Adipocyte (in vitro differentiated cells): ENCODE measurements around the gene BMP4.

ENCODE experiments used
- DNase-seq: peaks from one replicate; pipeline ENCODE4 v3.0.0-alpha.2; 2015; ENCODE audit warnings: low read depth
- H3K27me3 ChIP-seq: replicated peaks from 2 replicates; pipeline ENCODE4 v1.7.0; 2013; ENCODE audit warnings: mild to moderate bottlenecking, low read length, moderate library complexity; ENCODE audit not compliant: control insufficient read depth, insufficient read depth
- H3K36me3 ChIP-seq: 2 replicates; pipeline ENCODE4 v1.7.0; 2013; ENCODE audit warnings: low read length, mild to moderate bottlenecking, moderate library complexity; ENCODE audit not compliant: control insufficient read depth, insufficient read depth, severe bottlenecking
- H3K4me1 ChIP-seq: 2 replicates; pipeline ENCODE4 v1.7.0; 2013; ENCODE audit warnings: mild to moderate bottlenecking, low read length, moderate library complexity; ENCODE audit not compliant: control insufficient read depth, insufficient read depth
- H3K4me3 ChIP-seq: 2 replicates; pipeline ENCODE4 v1.7.0; 2013; ENCODE audit warnings: mild to moderate bottlenecking, low read length, moderate library complexity
- H3K9ac ChIP-seq: 2 replicates; pipeline ENCODE4 v1.7.0; 2013; ENCODE audit warnings: mild to moderate bottlenecking, low read length, moderate library complexity
- H3K9me3 ChIP-seq: 2 replicates; pipeline ENCODE4 v1.7.0; 2013; ENCODE audit warnings: mild to moderate bottlenecking, low read length, moderate library complexity; ENCODE audit not compliant: control insufficient read depth

BMP4 gene

GRCh38 chr14:53942970-53943750 is 13.5 kb downstream of the BMP4 start:
- Histone ChIP-seq H3K9ac (no peak overlapping the region), H3K27me3 (no peaks in the 10 kb centered on the region), H3K4me3 (no peak overlapping the region), H3K9me3 (no peaks in the 10 kb centered on the region), H3K4me1 (no peaks in the 10 kb centered on the region), H3K36me3 (no peaks in the 10 kb centered on the region)
- no peak for DNase-seq

GRCh38 chr14:53938136-53938837 is 18.3 kb downstream of the BMP4 start:
- DNase-seq, result peak; percentile 42

GRCh38 chr14:53934778-53935414 is 21.7 kb downstream of the BMP4 start:
- Histone ChIP-seq H3K36me3 (no peaks in the 10 kb centered on the region), H3K4me3 (no peak overlapping the region), H3K27me3 (no peaks in the 10 kb centered on the region), H3K9ac (no peak overlapping the region), H3K9me3 (no peaks in the 10 kb centered on the region), H3K4me1 (no peaks in the 10 kb centered on the region)
- no peak for DNase-seq

More at GRCh38 chr14:53938136-53938837, 18.3 kb downstream of the BMP4 start:
- Histone ChIP-seq H3K4me3 (no peak overlapping the region), H3K9ac (no peak overlapping the region), H3K36me3 (no peaks in the 10 kb centered on the region), H3K9me3 (no peaks in the 10 kb centered on the region), H3K4me1 (no peaks in the 10 kb centered on the region), H3K27me3 (no peaks in the 10 kb centered on the region)

- DNase-seq, result no peak
- H3K4me1 ChIP-seq, result no peaks in the 10 kb centered on the region
- H3K4me3 ChIP-seq, result no peak overlapping the region
These were observed 23.7 kb downstream of the BMP4 start for GRCh38 chr14:53932966-53933365.

GRCh38 chr14:53929871-53930715 is 26.5 kb downstream of the BMP4 start:
- peaks cover 7% of the 10 kb centered on the region for H3K27me3 ChIP-seq
- no peaks in the 10 kb centered on the region for H3K36me3 ChIP-seq
- H3K4me3 ChIP-seq, result no peak overlapping the region
- H3K9ac ChIP-seq, result no peak overlapping the region
- peaks cover 9% of the 10 kb centered on the region for H3K4me1 ChIP-seq
- no peaks in the 10 kb centered on the region for H3K9me3 ChIP-seq
- DNase-seq, result peak; percentile 16

More at GRCh38 chr14:53932966-53933365, 23.7 kb downstream of the BMP4 start:
- no peak overlapping the region for H3K9ac ChIP-seq
- H3K27me3 ChIP-seq, result peaks cover 4% of the 10 kb centered on the region
- H3K36me3 ChIP-seq, result no peaks in the 10 kb centered on the region
- no peaks in the 10 kb centered on the region for H3K9me3 ChIP-seq

- peaks cover 7% of the 10 kb centered on the region for H3K27me3 ChIP-seq
- H3K4me1 ChIP-seq, result peaks cover 18% of the 10 kb centered on the region
- no peak overlapping the region for H3K4me3 ChIP-seq
- no peak overlapping the region for H3K9ac ChIP-seq
- DNase-seq, result peak; percentile 55
- no peaks in the 10 kb centered on the region for H3K9me3 ChIP-seq
- no peaks in the 10 kb centered on the region for H3K36me3 ChIP-seq
These were observed 29.5 kb downstream of the BMP4 start for GRCh38 chr14:53927171-53927570.

GRCh38 chr14:53925201-53925766 is 31.3 kb downstream of the BMP4 start:
- Histone ChIP-seq H3K4me3 (peak overlapping the region; percentile 45), H3K4me1 (peaks cover 18% of the 10 kb centered on the region), H3K27me3 (peaks cover 7% of the 10 kb centered on the region), H3K9me3 (no peaks in the 10 kb centered on the region), H3K36me3 (no peaks in the 10 kb centered on the region), H3K9ac (no peak overlapping the region)
- peak; percentile 80 for DNase-seq

- DNase-seq, result peak; percentile 82
- peaks cover 7% of the 10 kb centered on the region for H3K27me3 ChIP-seq
- no peak overlapping the region for H3K9ac ChIP-seq
These were observed 31.9 kb downstream of the BMP4 start for GRCh38 chr14:53924753-53925152.

GRCh38 chr14:53921027-53921426 is 35.6 kb downstream of the BMP4 start:
- Histone ChIP-seq H3K4me3 (no peak overlapping the region), H3K9me3 (no peaks in the 10 kb centered on the region), H3K9ac (no peak overlapping the region), H3K27me3 (no peaks in the 10 kb centered on the region), H3K36me3 (no peaks in the 10 kb centered on the region), H3K4me1 (peaks cover 24% of the 10 kb centered on the region)
- DNase-seq, result no peak

More at GRCh38 chr14:53924753-53925152, 31.9 kb downstream of the BMP4 start:
- Histone ChIP-seq H3K9me3 (no peaks in the 10 kb centered on the region), H3K4me3 (peak overlapping the region; percentile 45), H3K4me1 (peaks cover 18% of the 10 kb centered on the region), H3K36me3 (no peaks in the 10 kb centered on the region)

- no peak overlapping the region for H3K4me3 ChIP-seq
- H3K9me3 ChIP-seq, result peaks cover 4% of the 10 kb centered on the region
- DNase-seq, result no peak
- no peaks in the 10 kb centered on the region for H3K36me3 ChIP-seq
- peaks cover 12% of the 10 kb centered on the region for H3K4me1 ChIP-seq
- H3K27me3 ChIP-seq, result no peaks in the 10 kb centered on the region
- H3K9ac ChIP-seq, result no peak overlapping the region
These were observed 40.4 kb downstream of the BMP4 start for GRCh38 chr14:53916239-53916638.
